ENCODE measurements around the gene ANKLE2.
"Not testable (repeated sequence)": the region's sequence is repeated elsewhere in the genome, so short reads cannot be mapped to it uniquely, and the experiment has no call there.

The ANKLE2 gene

GRCh38 chr12:132797820-132798570 is 36.4 kb upstream of the ANKLE2 start:
- Histone ChIP-seq H3K27ac (ENCODE audit: insufficient read depth, low read depth, low read length, poor library complexity, severe bottlenecking) (no peak overlapping the region), H3K4me3 (ENCODE audit: insufficient read depth, low read depth, low read length) (no peak overlapping the region), H3K9me3 (ENCODE audit: control insufficient read depth, low read length) (no peaks in the 10 kb centered on the region), H3K36me3 (ENCODE audit: control insufficient read depth, insufficient read depth, low read length) (peaks cover 45% of the 10 kb centered on the region), H3K27me3 (ENCODE audit: control insufficient read depth, insufficient read depth, low read length, poor library complexity, severe bottlenecking) (no peaks in the 10 kb centered on the region), H3K4me1 (ENCODE audit: control insufficient read depth, insufficient read depth, low read length) (no peaks in the 10 kb centered on the region)
- 95 to 96% methylated on average over 24 of the region's 24 CpGs for WGBS, 2 experiments

- peaks cover 31% of the 10 kb centered on the region for H3K36me3 ChIP-seq (ENCODE audit: control insufficient read depth, insufficient read depth, low read length)
- H3K27ac ChIP-seq (ENCODE audit: insufficient read depth, low read depth, low read length, poor library complexity, severe bottlenecking) = no peak overlapping the region
- H3K27me3 ChIP-seq (ENCODE audit: control insufficient read depth, insufficient read depth, low read length, poor library complexity, severe bottlenecking) = no peaks in the 10 kb centered on the region
- H3K4me3 ChIP-seq (ENCODE audit: insufficient read depth, low read depth, low read length) = no peak overlapping the region
- H3K9me3 ChIP-seq (ENCODE audit: control insufficient read depth, low read length) = no peaks in the 10 kb centered on the region
- H3K4me1 ChIP-seq (ENCODE audit: control insufficient read depth, insufficient read depth, low read length) = no peaks in the 10 kb centered on the region
- 95 to 96% methylated on average over 14 of the region's 14 CpGs for WGBS, 2 experiments
Measured at GRCh38 chr12:132795847-132796246, 34.2 kb upstream of the ANKLE2 start.

GRCh38 chr12:132791940-132792339 is 30.3 kb upstream of the ANKLE2 start:
- H3K36me3 ChIP-seq (ENCODE audit: control insufficient read depth, insufficient read depth, low read length) = peaks cover 20% of the 10 kb centered on the region
- H3K4me1 ChIP-seq (ENCODE audit: control insufficient read depth, insufficient read depth, low read length); H3K27ac ChIP-seq (ENCODE audit: insufficient read depth, low read depth, low read length, poor library complexity, severe bottlenecking); H3K9me3 ChIP-seq (ENCODE audit: control insufficient read depth, low read length); H3K4me3 ChIP-seq (ENCODE audit: insufficient read depth, low read depth, low read length); H3K27me3 ChIP-seq (ENCODE audit: control insufficient read depth, insufficient read depth, low read length, poor library complexity, severe bottlenecking): not testable (repeated sequence)
- WGBS, 2 experiments = 91 to 96% methylated on average over 2 of the region's 2 CpGs

GRCh38 chr12:132789099-132789471 is 27.5 kb upstream of the ANKLE2 start:
- no peak overlapping the region for H3K27ac ChIP-seq (ENCODE audit: insufficient read depth, low read depth, low read length, poor library complexity, severe bottlenecking)
- 95 to 96% methylated on average over 21 of the region's 21 CpGs for WGBS, 2 experiments

GRCh38 chr12:132788375-132789098 is 26.9 kb upstream of the ANKLE2 start:
- Histone ChIP-seq H3K4me1 (ENCODE audit: control insufficient read depth, insufficient read depth, low read length) (no peaks in the 10 kb centered on the region), H3K27me3 (ENCODE audit: control insufficient read depth, insufficient read depth, low read length, poor library complexity, severe bottlenecking) (no peaks in the 10 kb centered on the region), H3K36me3 (ENCODE audit: control insufficient read depth, insufficient read depth, low read length) (peaks cover 24% of the 10 kb centered on the region), H3K27ac (ENCODE audit: insufficient read depth, low read depth, low read length, poor library complexity, severe bottlenecking) (no peak overlapping the region), H3K4me3 (ENCODE audit: insufficient read depth, low read depth, low read length) (no peak overlapping the region), H3K9me3 (ENCODE audit: control insufficient read depth, low read length) (no peaks in the 10 kb centered on the region)
- 94% methylated on average over 29 of the region's 29 CpGs for WGBS, 2 experiments

More at GRCh38 chr12:132789099-132789471, 27.5 kb upstream of the ANKLE2 start:
- H3K36me3 ChIP-seq (ENCODE audit: control insufficient read depth, insufficient read depth, low read length) = peaks cover 24% of the 10 kb centered on the region
- H3K27me3 ChIP-seq (ENCODE audit: control insufficient read depth, insufficient read depth, low read length, poor library complexity, severe bottlenecking) = no peaks in the 10 kb centered on the region
- no peak overlapping the region for H3K4me3 ChIP-seq (ENCODE audit: insufficient read depth, low read depth, low read length)
- no peaks in the 10 kb centered on the region for H3K9me3 ChIP-seq (ENCODE audit: control insufficient read depth, low read length)
- H3K4me1 ChIP-seq (ENCODE audit: control insufficient read depth, insufficient read depth, low read length) = no peaks in the 10 kb centered on the region

DNA sequence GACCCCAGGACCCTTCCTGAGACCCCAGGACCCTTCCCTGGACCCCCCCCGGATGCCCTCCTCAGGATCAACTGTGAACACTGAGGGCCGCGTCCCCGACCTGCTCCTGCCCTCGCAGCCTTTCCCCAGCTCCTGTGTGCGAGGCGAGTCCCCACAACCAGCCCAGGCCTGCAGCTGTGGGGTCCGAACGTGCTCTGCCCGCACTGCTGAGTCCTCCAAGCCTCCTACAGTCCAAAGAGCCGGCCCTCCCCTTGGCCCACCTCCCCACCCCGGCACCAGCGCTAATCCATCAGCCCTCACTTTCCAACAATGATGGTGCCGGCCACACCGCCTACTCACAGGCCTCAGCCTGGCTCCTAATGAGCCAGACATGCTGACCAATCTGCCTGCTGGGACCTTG is 26.2 kb upstream of the ANKLE2 start:
- Histone ChIP-seq H3K9me3 (ENCODE audit: control insufficient read depth, low read length) (no peaks in the 10 kb centered on the region), H3K4me3 (ENCODE audit: insufficient read depth, low read depth, low read length) (no peak overlapping the region), H3K27ac (ENCODE audit: insufficient read depth, low read depth, low read length, poor library complexity, severe bottlenecking) (no peak overlapping the region), H3K4me1 (ENCODE audit: control insufficient read depth, insufficient read depth, low read length) (no peaks in the 10 kb centered on the region), H3K27me3 (ENCODE audit: control insufficient read depth, insufficient read depth, low read length, poor library complexity, severe bottlenecking) (no peaks in the 10 kb centered on the region), H3K36me3 (ENCODE audit: control insufficient read depth, insufficient read depth, low read length) (peaks cover 24% of the 10 kb centered on the region)
- 96% methylated on average over 15 of the region's 15 CpGs for WGBS, 2 experiments

- 92 to 95% methylated on average over 21 of the region's 21 CpGs for WGBS, 2 experiments
- Histone ChIP-seq H3K27me3 (ENCODE audit: control insufficient read depth, insufficient read depth, low read length, poor library complexity, severe bottlenecking) (no peaks in the 10 kb centered on the region), H3K9me3 (ENCODE audit: control insufficient read depth, low read length) (no peaks in the 10 kb centered on the region)
Measured at GRCh38 chr12:132786192-132786591, 24.6 kb upstream of the ANKLE2 start.

GRCh38 chr12:132784580-132784979 is 22.9 kb upstream of the ANKLE2 start:
- Histone ChIP-seq H3K4me3 (ENCODE audit: insufficient read depth, low read depth, low read length) (no peak overlapping the region), H3K9me3 (ENCODE audit: control insufficient read depth, low read length) (no peaks in the 10 kb centered on the region), H3K36me3 (ENCODE audit: control insufficient read depth, insufficient read depth, low read length) (peaks cover 42% of the 10 kb centered on the region), H3K27ac (ENCODE audit: insufficient read depth, low read depth, low read length, poor library complexity, severe bottlenecking) (no peak overlapping the region), H3K27me3 (ENCODE audit: control insufficient read depth, insufficient read depth, low read length, poor library complexity, severe bottlenecking) (no peaks in the 10 kb centered on the region), H3K4me1 (ENCODE audit: control insufficient read depth, insufficient read depth, low read length) (no peaks in the 10 kb centered on the region)
- WGBS, 2 experiments = 93 to 96% methylated on average over 9 of the region's 9 CpGs

More at GRCh38 chr12:132786192-132786591, 24.6 kb upstream of the ANKLE2 start:
- Histone ChIP-seq H3K36me3 (ENCODE audit: control insufficient read depth, insufficient read depth, low read length) (peaks cover 33% of the 10 kb centered on the region), H3K27ac (ENCODE audit: insufficient read depth, low read depth, low read length, poor library complexity, severe bottlenecking) (no peak overlapping the region), H3K4me1 (ENCODE audit: control insufficient read depth, insufficient read depth, low read length) (no peaks in the 10 kb centered on the region), H3K4me3 (ENCODE audit: insufficient read depth, low read depth, low read length) (no peak overlapping the region)

GRCh38 chr12:132783917-132784531 is 22.4 kb upstream of the ANKLE2 start:
- peaks cover 38% of the 10 kb centered on the region for H3K36me3 ChIP-seq (ENCODE audit: control insufficient read depth, insufficient read depth, low read length)
- H3K27me3 ChIP-seq (ENCODE audit: control insufficient read depth, insufficient read depth, low read length, poor library complexity, severe bottlenecking) = no peaks in the 10 kb centered on the region
- 92 to 94% methylated on average over 22 of the region's 22 CpGs for WGBS, 2 experiments

DNA sequence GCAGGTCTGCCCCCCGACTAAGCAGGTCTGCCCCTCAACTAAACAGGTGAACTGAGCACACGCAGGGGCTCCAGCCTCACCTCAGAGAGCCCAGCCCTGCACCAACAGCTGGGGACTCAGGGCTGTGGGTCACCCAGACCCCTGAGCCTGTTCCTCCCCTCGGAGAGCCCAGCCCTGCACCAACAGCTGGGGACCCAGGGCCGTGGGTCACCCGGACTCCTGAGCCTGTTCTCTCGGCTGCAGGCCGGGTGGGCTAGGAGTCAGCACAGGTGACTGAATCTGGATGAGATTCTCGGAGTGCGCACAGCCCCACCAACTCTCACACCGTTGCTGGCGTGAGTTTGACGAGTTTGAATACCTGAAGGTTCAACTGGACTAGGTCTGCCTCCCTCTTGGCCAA is 20.3 kb upstream of the ANKLE2 start:
- H3K4me1 ChIP-seq (ENCODE audit: control insufficient read depth, insufficient read depth, low read length) = no peaks in the 10 kb centered on the region
- H3K27ac ChIP-seq (ENCODE audit: insufficient read depth, low read depth, low read length, poor library complexity, severe bottlenecking) = no peak overlapping the region
- no peaks in the 10 kb centered on the region for H3K9me3 ChIP-seq (ENCODE audit: control insufficient read depth, low read length)
- no peak overlapping the region for H3K4me3 ChIP-seq (ENCODE audit: insufficient read depth, low read depth, low read length)
- no peaks in the 10 kb centered on the region for H3K27me3 ChIP-seq (ENCODE audit: control insufficient read depth, insufficient read depth, low read length, poor library complexity, severe bottlenecking)
- H3K36me3 ChIP-seq (ENCODE audit: control insufficient read depth, insufficient read depth, low read length) = peaks cover 35% of the 10 kb centered on the region
- WGBS, 2 experiments = 92% methylated on average over 12 of the region's 12 CpGs

More at GRCh38 chr12:132783917-132784531, 22.4 kb upstream of the ANKLE2 start:
- Histone ChIP-seq H3K9me3 (ENCODE audit: control insufficient read depth, low read length) (no peaks in the 10 kb centered on the region), H3K27ac (ENCODE audit: insufficient read depth, low read depth, low read length, poor library complexity, severe bottlenecking) (no peak overlapping the region), H3K4me1 (ENCODE audit: control insufficient read depth, insufficient read depth, low read length) (no peaks in the 10 kb centered on the region), H3K4me3 (ENCODE audit: insufficient read depth, low read depth, low read length) (no peak overlapping the region)
